ENCODE measurements around the gene MBNL2.

DNA sequence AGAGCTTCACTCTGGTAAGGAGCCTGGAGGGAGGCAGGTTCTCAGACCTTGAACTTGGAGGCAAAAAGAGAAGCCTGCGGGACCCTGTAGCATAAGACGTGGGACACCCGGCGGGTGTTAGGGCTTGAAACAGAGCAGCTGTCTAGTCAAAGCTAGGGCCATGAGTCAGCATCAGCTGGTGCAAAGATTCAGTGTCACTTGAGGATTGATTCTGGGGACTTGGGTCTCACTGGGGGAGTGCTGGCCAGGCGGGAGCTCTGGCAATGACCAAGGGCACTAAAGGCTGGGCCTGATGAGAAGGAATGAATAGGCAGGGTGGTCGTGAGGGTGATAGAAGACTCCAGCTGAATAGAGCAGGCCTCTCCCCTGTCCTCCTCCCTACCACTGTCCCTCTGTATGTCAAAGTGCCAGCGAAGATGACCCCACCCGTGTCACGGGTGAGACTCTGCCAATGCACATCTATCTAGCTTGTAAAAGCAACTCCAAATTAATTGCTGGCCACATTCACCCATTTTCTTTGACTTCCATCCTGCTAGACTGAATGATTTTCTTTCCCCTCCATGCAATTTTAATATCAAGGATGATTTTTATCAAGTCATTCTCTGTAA is 97.1 kb downstream of the MBNL2 start:
- TF ChIP-seq EP300 (IDR thresholded peaks at IDR 0.05), result no peak
- TF ChIP-seq, protein P1, sequence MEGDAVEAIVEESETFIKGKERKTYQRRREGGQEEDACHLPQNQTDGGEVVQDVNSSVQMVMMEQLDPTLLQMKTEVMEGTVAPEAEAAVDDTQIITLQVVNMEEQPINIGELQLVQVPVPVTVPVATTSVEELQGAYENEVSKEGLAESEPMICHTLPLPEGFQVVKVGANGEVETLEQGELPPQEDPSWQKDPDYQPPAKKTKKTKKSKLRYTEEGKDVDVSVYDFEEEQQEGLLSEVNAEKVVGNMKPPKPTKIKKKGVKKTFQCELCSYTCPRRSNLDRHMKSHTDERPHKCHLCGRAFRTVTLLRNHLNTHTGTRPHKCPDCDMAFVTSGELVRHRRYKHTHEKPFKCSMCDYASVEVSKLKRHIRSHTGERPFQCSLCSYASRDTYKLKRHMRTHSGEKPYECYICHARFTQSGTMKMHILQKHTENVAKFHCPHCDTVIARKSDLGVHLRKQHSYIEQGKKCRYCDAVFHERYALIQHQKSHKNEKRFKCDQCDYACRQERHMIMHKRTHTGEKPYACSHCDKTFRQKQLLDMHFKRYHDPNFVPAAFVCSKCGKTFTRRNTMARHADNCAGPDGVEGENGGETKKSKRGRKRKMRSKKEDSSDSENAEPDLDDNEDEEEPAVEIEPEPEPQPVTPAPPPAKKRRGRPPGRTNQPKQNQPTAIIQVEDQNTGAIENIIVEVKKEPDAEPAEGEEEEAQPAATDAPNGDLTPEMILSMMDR (IDR thresholded peaks at IDR 0.05), result no peak
- no peak for TF ChIP-seq POLR2A (IDR thresholded peaks at IDR 0.05; ENCODE audit: low read depth)
